Measurements from ENCODE around the gene ADGRD1.
A peak's percentile ranks its signal among the peaks of the same experiment; 100 is the strongest.

Gene ADGRD1

GRCh38 chr12:131007031-131007739 lies 53.5 kb downstream of the ADGRD1 start:
- DNase-seq (ENCODE audit: low spot score), result no peak

GRCh38 chr12:131007740-131008117 lies 54.0 kb downstream of the ADGRD1 start:
- no peak for DNase-seq (ENCODE audit: low spot score)

GRCh38 chr12:131008131-131008912 lies 54.6 kb downstream of the ADGRD1 start:
- no peak for DNase-seq (ENCODE audit: low spot score)

GRCh38 chr12:131008913-131009270 lies 55.2 kb downstream of the ADGRD1 start:
- no peak for DNase-seq (ENCODE audit: low spot score)

- DNase-seq (ENCODE audit: low spot score), result no peak
These were observed 56.1 kb downstream of the ADGRD1 start for GRCh38 chr12:131009595-131010395.

- no peak for DNase-seq (ENCODE audit: low spot score)
These were observed 56.9 kb downstream of the ADGRD1 start for GRCh38 chr12:131010396-131011131.

GRCh38 chr12:131011165-131012079 lies 57.7 kb downstream of the ADGRD1 start:
- DNase-seq (ENCODE audit: low spot score), result peak; percentile 45

- no peak for DNase-seq (ENCODE audit: low spot score)
These were observed 58.8 kb downstream of the ADGRD1 start for GRCh38 chr12:131012279-131013069.

- no peak for DNase-seq (ENCODE audit: low spot score)
These were observed 59.4 kb downstream of the ADGRD1 start for GRCh38 chr12:131013118-131013517.

- DNase-seq (ENCODE audit: low spot score), result no peak
These were observed 60.6 kb downstream of the ADGRD1 start for GRCh38 chr12:131014343-131014742.

GRCh38 chr12:131015581-131016337 lies 62.1 kb downstream of the ADGRD1 start:
- no peak for DNase-seq (ENCODE audit: low spot score)

GRCh38 chr12:131017477-131017991 lies 63.8 kb downstream of the ADGRD1 start:
- DNase-seq (ENCODE audit: low spot score), result no peak

- no peak for DNase-seq (ENCODE audit: low spot score)
These were observed 64.4 kb downstream of the ADGRD1 start for GRCh38 chr12:131018019-131018620.

- no peak for DNase-seq (ENCODE audit: low spot score)
These were observed 65.2 kb downstream of the ADGRD1 start for GRCh38 chr12:131018808-131019397.

- DNase-seq (ENCODE audit: low spot score), result no peak
These were observed 66.8 kb downstream of the ADGRD1 start for GRCh38 chr12:131020326-131021153.

- DNase-seq (ENCODE audit: low spot score), result no peak
These were observed 67.4 kb downstream of the ADGRD1 start for GRCh38 chr12:131021154-131021541.

- no peak for DNase-seq (ENCODE audit: low spot score)
These were observed 70.3 kb downstream of the ADGRD1 start for GRCh38 chr12:131024026-131024425.
